Stimulated activated CD8-positive, alpha-beta memory T cell treated with anti-CD3 and anti-CD28 coated beads, Interleukin-4, amount 100 ng/mL, for 48 hours (primary cell): ENCODE data around the gene OXLD1.
"Not testable (repeated sequence)": the region's sequence is repeated elsewhere in the genome, so short reads cannot be mapped to it uniquely, and the experiment has no call there.

Source experiments
- DNase-seq: peaks from one replicate; pipeline ENCODE4 v3.0.0-alpha.2; 2020

OXLD1 gene

GRCh38 chr17:81648707-81649085 lies 17.7 kb downstream of the OXLD1 start:
- DNase-seq, result no peak

GRCh38 chr17:81648013-81648706 lies 18.2 kb downstream of the OXLD1 start:
- DNase-seq, result no peak

- no peak for DNase-seq
Observed at GRCh38 chr17:81647640-81648012, 18.8 kb downstream of the OXLD1 start.

GRCh38 chr17:81646869-81647600 lies 19.4 kb downstream of the OXLD1 start:
- no peak for DNase-seq

GRCh38 chr17:81644976-81645952 lies 21.1 kb downstream of the OXLD1 start:
- no peak for DNase-seq

GRCh38 chr17:81644496-81644895 lies 21.9 kb downstream of the OXLD1 start:
- no peak for DNase-seq

- no peak for DNase-seq
Observed at GRCh38 chr17:81641825-81642489, 24.4 kb downstream of the OXLD1 start.

- no peak for DNase-seq
Observed at GRCh38 chr17:81640011-81640410, 26.4 kb downstream of the OXLD1 start.

- DNase-seq, result no peak
Observed at GRCh38 chr17:81638683-81639082, 27.7 kb downstream of the OXLD1 start.

- DNase-seq, result peak; percentile 92
Observed at GRCh38 chr17:81636505-81637288, 29.7 kb downstream of the OXLD1 start, which contains the start of the genes NPLOC4 and TSPAN10. Gene NPLOC4, minus strand, starts transcription at chr17:81637112. Its CDS starts 182 bp downstream, at chr17:81636930. Gene TSPAN10, plus strand, starts transcription at chr17:81637196. Its CDS starts 5,217 bp downstream, at chr17:81642413.

GRCh38 chr17:81635973-81636504 lies 30.4 kb downstream of the OXLD1 start:
- DNase-seq, result no peak

- no peak for DNase-seq
Observed at GRCh38 chr17:81635431-81635830, 31.0 kb downstream of the OXLD1 start.

GRCh38 chr17:81631482-81631881 lies 34.9 kb downstream of the OXLD1 start:
- no peak for DNase-seq

- no peak for DNase-seq
Observed at GRCh38 chr17:81630274-81630673, 36.1 kb downstream of the OXLD1 start.

- no peak for DNase-seq
Observed at GRCh38 chr17:81621494-81622130, 44.8 kb downstream of the OXLD1 start.

GRCh38 chr17:81618307-81618706 lies 48.1 kb downstream of the OXLD1 start:
- not testable (repeated sequence) for DNase-seq

- DNase-seq, result no peak
Observed at GRCh38 chr17:81616877-81617276, 49.5 kb downstream of the OXLD1 start.

- DNase-seq, result no peak
Observed at GRCh38 chr17:81615401-81615930, 50.9 kb downstream of the OXLD1 start.
